GM19463 (cell line): ENCODE results near the gene STK38.

ENCODE experiments used
- ATAC-seq: cut with Tn5 transposase; IDR thresholded peaks from one replicate; pipeline ENCODE4 v1.9.1; 2021; ENCODE audit warnings: mild to moderate bottlenecking, moderate library complexity; ENCODE audit not compliant: unreplicated experiment

The STK38 gene

DNA sequence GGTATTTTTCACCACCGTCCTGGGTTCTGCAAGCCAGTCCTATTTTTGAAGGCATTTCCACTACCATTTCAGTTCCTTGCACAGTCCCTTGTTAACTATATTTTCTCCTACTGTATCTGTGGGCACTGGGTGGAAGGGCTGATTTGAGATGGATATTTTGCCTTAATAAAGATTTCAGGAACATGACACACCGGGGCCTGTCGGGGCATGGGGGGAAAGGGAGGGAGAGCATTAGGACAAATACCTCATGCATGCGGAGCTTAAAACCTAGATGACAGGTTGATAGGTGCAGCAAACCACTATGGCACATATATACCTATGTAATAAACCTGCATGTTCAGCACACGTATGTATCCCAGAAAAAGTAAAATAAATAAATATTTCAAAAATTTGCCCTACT is 22.4 kb downstream of the STK38 start:
- ATAC-seq, result no peak

DNA sequence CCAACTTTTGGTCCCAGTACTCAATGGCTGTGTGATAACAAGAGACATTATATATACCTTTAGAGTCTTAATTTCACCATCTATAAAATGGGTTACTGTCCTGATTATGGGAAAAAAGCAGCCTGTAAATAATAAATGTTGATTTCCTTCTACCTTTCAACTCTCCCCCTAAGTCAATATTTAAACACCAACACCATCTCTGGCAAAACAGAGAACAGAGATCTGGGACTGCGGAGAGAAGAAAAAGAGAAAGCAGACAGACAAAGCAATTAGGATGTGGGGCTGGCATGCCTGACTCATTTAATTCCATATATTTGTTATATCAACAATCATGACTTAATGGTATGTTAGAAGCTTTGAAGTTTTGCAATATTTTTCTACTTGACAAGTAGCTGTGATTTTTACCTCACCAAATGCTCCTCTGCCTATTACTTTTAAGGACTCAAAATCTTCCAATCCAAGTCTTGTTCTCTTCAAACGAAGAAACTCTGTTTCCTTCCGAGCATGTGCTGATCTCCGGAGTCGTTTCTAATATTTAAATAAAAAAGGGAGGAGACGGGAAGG is 23.3 kb downstream of the STK38 start:
- ATAC-seq, result no peak

DNA sequence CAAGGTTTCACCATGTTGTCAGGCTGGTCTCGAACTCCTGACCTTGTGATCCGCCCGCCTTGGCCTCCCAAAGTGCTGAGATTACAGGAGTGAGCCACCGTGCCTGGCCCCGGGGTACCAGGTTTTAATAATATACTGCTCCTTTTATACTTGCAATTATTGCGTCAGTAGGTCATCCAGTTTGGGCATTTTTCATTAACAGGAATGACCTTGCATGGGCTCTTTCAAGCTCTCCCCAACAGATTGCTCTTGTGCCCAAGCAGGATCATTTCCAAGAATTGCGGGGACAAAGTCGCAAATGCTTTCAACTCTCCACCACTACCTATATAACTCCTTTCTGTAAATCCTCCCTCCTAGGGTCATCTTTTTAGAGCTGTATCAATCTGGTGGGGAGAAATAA is 23.8 kb downstream of the STK38 start:
- ATAC-seq, result no peak

DNA sequence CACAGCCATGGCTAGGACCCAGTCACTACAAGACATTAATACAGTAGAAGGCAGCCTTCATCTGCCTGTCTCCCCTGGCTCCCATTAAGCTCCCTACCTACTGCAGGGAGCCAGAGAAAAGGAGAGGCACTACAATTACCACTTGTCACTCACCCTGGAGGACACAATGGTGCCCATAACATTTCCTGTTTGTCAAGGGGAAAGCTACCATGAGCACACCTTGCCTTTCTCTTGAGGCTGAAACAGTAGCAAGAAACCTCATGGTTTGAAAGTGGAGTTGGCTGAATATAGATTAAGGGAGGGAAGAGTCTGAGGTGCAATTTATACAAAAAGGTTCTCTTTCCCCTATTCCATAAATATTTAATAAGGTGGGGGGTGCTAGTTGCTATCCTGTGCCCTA is 27.9 kb downstream of the STK38 start:
- ATAC-seq, result no peak

DNA sequence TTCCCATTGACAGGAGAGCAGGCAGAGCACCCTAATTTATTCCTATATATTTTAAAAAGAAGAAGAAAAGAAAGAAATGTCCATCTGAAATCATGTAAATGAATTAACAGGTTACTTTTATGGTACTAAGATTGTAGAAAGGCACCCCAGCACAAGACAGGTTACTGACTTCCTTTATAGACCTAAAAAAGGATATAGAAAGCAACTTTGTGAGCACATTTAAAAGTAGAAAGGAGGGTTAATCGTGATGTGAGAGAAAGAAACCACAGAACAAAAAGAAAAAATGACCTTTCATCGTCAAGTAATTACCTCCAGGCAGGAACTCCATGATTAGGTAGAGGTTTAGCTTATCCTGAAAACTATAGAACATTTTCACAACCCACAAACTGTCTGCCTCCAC is 29.9 kb downstream of the STK38 start:
- ATAC-seq, result no peak

DNA sequence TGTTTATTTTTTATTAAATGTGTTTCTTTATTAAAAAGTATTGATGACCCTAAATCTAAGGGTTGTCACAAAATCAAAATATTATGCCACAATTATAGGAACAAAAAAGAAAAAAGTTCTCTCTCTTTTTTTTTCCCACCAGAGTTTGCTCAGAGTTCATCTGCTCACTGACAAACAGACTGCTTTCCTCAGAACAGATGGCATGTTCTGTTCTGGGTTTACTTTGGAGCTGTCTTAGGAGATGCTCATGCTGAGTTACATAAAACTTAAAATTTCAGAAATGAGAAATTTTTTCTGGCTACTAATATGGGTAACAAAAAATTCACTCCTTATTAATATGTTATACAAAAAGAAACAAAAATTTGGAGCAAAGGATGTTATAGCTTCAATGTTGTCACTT is 30.3 kb downstream of the STK38 start:
- ATAC-seq, result no peak

DNA sequence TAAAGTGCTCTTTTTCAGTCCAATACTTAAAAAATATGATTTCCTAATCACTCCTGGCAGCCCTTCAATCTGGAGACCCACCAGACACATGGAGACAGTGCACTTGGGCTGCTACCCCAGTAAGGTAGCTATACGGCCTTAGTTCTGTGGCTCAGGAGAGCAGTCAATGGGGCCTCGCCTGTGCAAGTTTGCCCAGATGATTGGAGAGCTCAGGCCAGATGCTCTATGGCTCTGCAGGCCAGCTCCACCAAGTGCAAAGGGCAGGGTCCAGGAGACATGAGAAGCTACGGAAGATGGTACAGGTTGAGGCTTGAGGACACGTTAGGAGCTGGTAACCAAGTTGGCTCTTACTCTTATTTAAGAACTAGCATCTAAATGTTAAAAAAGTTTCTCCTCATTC is 30.7 kb downstream of the STK38 start:
- ATAC-seq, result no peak

DNA sequence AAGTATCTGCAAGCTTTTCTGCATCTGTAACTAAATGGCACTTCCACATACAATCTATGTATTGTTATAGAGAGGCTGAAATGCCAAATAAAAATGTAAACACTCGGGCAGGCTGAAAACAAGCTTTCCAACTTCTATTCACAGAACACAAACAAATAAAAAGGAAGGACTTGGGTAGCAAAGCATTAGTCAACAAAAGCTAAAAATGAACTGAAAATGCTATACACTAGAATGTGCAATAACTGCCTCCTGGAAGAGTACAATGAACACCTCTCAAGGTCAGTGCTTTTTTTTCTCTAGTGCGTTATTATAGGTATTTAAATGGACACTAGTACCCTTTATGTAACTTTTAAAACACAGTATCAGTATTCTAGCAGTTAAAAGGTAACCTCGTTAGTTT is 31.4 kb downstream of the STK38 start:
- ATAC-seq, result no peak

DNA sequence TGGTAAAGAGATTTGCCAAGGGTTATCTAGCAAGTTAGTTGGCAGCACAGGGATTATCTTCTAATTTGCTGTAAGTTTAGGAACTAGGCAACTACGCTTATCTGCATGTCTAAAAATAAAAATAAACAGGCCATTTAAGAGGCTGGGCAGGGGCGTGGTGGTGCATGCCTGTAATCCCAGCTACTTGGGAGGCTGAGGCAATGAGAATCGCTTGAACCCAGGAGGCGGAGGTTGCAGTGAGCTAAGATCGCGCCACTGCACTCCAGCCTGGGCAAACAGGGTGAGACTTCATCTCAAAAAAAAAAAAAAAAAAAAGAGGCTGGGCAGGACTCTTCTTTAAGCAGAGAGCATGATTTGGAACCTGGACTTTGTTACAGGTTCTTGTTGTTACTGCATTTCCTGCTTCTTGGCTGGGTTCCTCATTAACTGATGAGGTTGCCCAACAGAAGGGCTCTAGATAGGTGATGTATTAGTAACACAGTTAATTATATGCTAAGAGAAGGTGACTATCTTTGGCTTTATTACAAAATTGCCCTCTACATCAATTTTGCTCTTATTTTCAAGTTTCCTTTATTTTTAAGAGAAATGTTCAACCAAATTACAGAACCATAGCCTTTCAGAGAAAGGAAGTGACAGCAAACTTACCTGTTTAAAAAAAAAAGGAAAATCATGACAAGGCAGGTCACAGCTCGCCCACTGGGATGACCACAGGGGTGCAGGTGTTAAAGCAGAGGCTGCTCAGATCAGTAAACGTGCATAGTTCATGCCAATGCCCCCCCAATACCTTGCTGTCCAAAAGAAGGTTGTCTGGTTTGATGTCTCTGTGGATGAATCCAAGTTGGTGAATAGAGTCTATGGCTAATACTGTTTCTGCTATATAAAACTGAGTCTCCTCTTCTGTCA is 32.5 kb downstream of the STK38 start:
- ATAC-seq, result no peak

DNA sequence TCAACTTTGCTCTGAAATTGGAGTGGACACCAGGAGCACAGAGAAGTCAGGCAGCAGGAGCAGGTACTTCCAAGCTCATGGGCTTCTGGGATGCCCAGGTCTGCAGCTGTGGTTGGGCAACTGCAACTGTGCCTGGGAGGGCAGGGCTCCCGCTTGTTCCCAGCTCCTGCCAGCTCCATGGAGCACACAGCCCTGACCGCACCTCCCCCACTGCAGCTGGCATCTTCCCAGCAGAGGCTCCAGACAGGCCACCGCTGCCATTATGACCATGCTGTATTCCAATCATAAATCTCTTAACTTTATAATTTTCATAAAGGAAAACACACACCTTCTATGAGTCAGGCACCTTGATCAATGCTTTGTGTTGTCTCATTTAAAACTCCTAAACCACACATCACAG is 36.9 kb downstream of the STK38 start:
- no peak for ATAC-seq

DNA sequence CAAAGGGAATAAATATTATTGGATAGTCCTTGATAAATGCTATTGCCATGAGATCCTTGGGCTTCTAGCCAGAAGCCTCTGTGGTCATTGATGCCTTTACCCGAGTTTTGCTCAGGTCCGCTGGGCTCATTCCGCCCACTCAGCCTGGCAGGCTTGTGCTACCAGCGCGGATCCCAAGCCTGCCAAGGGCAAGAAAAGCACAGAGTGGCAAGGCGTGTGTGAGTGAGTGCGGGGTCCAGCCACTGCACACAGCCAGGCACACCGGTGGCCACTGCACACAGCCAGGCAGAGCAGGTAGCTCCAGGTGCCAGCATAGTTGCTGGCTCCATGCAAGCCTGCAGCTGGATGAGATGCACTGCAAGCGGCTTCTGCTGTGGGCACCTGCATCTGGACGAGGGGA is 38.7 kb downstream of the STK38 start:
- no peak for ATAC-seq

DNA sequence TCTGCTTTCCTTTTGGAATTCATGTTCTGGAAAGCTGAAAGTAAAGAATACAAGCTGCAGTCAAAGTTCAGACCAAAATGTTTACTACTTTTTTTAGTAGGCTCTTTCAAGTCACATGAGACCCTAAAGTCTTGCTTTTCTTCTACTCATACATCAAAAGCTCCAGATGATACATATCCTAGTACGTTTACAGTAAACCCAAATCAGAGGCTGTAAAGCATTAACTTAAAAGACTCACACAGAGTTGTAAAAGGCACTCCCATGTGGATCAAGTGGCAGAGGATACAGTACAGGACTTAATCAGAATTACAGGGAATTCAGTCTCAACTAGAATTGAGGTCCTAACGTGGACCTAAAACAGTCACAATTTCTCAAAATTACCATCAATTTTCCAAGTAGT is 40.7 kb downstream of the STK38 start:
- ATAC-seq, result no peak

DNA sequence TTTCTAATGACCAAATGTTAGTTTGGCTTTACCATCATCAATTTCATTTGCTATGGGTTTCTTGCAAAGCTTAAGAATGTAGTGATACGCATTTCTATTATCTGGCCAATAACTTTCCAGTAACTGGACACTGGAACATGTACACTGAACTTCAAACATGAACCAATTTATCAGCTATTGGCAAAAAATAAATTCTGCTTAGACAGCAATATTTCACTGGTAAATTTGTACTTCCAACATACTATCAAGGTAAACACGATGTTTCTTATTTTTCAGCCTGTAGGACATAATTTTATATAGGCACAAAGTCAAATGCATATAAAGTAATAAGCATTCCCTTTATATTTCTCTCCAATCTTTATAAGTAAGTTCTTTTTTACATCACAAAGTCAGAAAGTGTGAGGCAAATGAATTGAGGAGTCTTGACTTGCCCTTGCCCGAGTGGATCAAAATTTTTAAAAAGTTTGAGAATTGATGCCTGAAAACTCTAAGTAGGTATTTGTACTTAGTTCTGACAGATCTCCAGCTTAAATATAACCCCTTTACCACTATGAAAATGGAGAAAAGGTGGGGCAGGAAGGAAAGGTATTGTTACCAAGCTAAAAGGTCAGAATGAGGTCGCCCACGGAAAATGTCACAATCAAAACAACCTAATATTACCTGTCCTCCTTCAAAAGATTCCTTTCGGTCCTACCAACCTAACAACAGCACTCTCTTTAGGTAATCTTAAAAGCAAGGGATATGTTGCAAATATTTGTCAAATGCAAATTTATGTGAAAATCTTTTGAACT is 41.3 kb downstream of the STK38 start:
- ATAC-seq, result no peak

DNA sequence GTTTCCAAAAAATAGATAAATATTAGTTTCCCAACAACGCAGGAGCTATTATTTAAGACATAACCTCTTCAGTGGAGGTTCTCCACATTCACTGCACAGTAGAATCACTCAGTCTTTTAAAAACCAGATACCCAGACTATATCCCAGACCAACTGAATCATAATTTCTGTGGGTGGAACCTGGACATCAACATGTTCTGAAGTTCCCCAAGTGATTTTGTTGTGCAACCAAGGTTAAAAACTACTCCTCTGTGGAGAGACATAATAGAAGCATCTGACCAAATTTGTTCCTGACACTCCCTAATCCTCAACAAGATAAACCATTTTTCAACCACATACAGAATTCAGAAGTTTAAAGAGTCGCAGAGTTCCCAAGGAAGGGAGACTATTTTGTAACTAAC is 42.3 kb downstream of the STK38 start:
- ATAC-seq, result no peak

DNA sequence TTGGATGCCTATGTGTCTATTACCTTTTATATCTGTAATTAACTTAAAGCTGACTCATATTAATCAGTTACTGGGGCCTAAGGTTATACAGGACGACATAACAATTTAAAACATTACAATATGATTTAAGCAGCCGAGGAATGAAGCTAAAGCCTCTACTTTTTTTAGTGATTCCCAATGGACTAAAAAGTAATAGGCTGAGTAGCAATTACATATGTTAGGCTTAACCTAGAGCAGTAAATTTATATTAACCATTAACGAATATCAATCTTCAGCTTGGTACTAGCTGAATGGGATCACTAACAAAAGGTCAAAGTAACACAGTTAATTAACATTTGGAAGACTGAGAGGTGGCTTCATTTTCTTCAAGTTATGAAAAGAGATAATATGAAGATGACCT is 43.1 kb downstream of the STK38 start:
- ATAC-seq, result no peak

DNA sequence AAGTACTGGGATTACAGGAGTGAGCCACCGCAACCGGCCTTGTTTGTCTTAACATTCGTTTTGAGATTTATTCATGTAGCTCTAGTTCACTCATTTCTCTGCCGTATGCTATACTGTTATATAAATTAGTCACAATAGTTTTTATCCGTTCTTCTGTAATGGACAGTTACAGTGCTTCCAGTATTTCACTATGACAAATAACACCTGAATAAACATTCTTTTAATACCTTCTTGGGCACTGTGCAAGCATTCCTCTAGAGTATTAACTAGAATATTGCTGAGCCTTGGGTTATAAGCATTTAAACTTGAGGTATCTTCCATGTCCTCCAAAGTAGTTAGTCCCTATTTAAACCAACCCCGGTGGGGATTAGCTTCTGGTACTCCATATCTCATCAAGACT is 45.6 kb downstream of the STK38 start:
- no peak for ATAC-seq

DNA sequence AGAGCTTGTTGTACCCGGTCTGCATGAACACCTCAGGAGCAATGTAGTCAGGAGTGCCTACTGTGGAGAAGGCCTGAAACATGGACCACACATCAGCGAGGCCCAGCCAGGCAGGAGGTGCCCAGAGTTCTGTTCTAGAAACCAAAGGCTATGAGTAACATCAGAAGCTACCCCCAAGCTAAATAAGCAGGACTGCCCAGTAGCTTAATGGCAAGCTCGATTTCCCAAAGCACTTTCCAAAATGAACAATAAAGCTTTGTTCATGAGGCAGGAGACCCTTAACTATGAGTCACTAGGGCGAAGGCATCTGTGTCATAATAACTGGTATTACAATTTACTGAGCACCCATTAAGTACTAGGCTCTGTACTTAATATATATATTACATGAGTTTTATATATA is 47.4 kb downstream of the STK38 start:
- no peak for ATAC-seq

DNA sequence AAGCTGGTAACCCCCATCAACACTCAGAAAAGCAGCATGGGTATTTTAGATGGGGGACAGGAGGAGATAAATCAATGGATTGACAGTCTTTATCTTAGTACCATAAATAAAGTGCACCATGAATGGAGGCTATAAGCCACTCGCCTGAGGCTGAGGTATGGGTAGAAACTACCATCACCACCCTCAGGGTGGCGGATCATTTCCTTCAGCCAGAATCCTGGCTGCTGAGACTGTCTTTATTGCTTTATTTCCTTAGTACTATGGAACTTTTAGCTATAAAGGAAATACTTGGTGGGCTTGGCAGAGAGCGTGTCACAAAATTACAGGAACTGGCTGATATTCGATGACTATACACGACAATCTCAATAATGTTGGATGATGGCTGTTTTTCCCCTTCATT is 52.2 kb downstream of the STK38 start:
- ATAC-seq, result no peak

DNA sequence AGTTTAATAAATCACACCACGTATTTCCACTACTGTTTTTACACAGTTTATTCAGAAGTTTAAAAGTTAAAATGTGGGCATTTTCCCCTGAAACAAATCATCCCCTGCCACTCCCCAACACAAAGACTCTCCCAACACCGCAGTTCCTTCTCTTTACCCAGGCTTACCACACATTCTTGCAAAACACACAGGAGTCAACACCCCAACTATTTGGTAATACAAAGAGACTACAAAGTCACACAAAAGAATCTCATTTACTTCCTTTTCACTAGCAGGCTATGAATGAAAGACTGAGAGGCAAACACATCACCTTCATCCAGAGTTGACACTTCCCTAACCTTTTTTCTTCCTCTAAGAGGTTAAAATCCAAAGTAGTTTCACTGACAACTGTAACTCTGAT is 53.4 kb downstream of the STK38 start:
- ATAC-seq, result no peak

DNA sequence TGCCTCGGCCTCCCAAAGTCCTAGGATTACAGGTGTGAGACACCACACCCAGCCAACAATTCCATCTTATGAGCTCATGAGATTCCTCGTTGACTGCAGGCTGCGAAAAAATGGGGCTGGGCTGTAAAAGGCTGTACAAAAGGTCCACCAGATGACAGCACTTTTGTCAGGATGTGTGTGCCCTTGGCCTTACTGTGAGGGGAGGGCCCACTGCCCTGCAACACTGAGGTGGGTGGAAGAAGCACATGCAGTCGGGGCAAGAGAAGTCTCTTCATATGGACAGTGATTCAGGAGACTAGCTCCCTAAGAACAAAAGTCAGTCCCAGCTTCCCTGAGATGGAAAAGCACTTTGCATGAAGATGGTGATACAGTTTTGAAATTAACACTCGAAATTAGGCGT is 54.0 kb downstream of the STK38 start:
- ATAC-seq, result no peak

DNA sequence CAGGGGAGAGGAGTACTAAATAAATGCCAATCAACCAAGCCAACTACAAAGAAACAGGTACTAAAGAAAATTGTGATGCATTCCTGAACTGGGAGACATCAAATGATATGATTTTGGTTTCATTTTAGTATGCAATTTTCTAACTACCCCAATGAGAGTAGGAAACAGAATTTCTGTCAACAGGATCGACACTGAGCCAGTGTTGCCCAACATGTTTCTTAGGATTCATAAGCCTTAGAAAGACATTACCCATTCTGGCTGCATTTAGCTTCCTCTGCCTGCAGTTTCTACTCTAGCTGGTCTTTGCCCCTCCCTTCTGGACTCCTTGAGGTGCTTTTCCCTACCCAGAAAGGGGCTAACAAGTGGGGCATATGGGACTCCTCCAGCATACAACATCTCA is 54.7 kb downstream of the STK38 start:
- ATAC-seq, result no peak

DNA sequence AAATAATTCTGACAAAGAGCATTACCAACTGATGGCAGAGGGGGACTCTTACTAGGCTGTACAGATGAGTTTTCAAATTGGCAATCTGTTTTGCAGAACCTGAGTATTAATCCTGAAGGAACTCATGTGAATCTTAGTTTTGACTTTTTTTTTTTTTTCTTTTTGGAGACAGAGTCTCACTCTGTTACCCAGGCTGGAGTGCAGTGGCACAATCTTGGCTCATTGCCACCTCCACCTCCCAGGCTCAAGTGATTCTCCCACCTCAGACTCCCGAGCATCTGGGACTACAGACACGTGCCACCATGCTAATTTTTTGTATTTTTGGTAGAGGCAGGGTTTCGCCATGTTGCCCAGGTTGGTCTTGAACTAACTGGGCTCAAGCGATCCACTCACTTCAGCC is 55.2 kb downstream of the STK38 start:
- ATAC-seq, result no peak
